Bronchial epithelial cell (primary cell): ENCODE data around the gene PDE11A. TPM values are rescaled to one million over a fixed set of nuclear protein-coding genes. Genes with fewer than 3 reads are reported as not detected.

Experiments used
- DNase-seq: peaks from one replicate; pipeline ENCODE4 v3.0.0-alpha.2; 2010; ENCODE audit warnings: low read depth
- FAIRE-seq: peaks from 2 replicates; lab custom pipeline; 2011; peaks lifted over from hg19 to GRCh38; lab: Jason Lieb, UNC
- H3K27me3 ChIP-seq: 2 replicates; pipeline ENCODE4 v1.5.1; 2011; ENCODE audit warnings: low read length; ENCODE audit not compliant: control insufficient read depth, insufficient read depth
- H3K36me3 ChIP-seq: 2 replicates; pipeline ENCODE4 v1.5.1; 2011; ENCODE audit warnings: low read length; ENCODE audit not compliant: control insufficient read depth, insufficient read depth
- H3K4me3 ChIP-seq: 2 replicates; pipeline ENCODE4 v1.5.1; 2011; ENCODE audit warnings: mild to moderate bottlenecking, low read depth, low read length, control low read depth
- CTCF ChIP-seq: IDR thresholded peaks from 2 replicates; pipeline ENCODE4 v1.5.1; 2011; ENCODE audit warnings: mild to moderate bottlenecking, moderate library complexity, low read length, control low read depth, inconsistent platforms; ENCODE audit not compliant: insufficient read depth, severe bottlenecking
- total RNA-seq: library from RNA; depleted of rRNA; stranded (reverse); fragments of >200 nt; gene quantifications from 2 replicates; pipeline ENCODE4 v1.2.1, GENCODE V29; 2014

Gene PDE11A
- total RNA-seq, 1 donor from 2014 or later, result not detected

- FAIRE-seq (no peak), DNase-seq (no peak)
- Histone ChIP-seq H3K27me3 (peaks cover 3% of the 10 kb centered on the region), H3K36me3 (no peaks in the 10 kb centered on the region), H3K4me3 (no peak overlapping the region)
- TF ChIP-seq CTCF, result no peak
Observed at GRCh38 chr2:177658309-177658708, 414.3 kb downstream of the PDE11A start.

GRCh38 chr2:177651833-177652232, 420.7 kb downstream of the PDE11A start:
- no peak for TF ChIP-seq CTCF
- no peak for FAIRE-seq
- Histone ChIP-seq H3K36me3 (no peaks in the 10 kb centered on the region), H3K27me3 (no peaks in the 10 kb centered on the region), H3K4me3 (no peak overlapping the region)
- DNase-seq, result no peak

GRCh38 chr2:177649568-177650518, 422.7 kb downstream of the PDE11A start:
- no peak for FAIRE-seq

GRCh38 chr2:177646791-177647190, 425.8 kb downstream of the PDE11A start:
- FAIRE-seq (no peak), DNase-seq (no peak)
- TF ChIP-seq CTCF, result no peak
- Histone ChIP-seq H3K4me3 (no peak overlapping the region), H3K36me3 (no peaks in the 10 kb centered on the region), H3K27me3 (no peaks in the 10 kb centered on the region)

More at GRCh38 chr2:177649568-177650518, 422.7 kb downstream of the PDE11A start:
- H3K4me3 ChIP-seq, result no peak overlapping the region
- H3K27me3 ChIP-seq, result no peaks in the 10 kb centered on the region
- no peak for DNase-seq
- no peaks in the 10 kb centered on the region for H3K36me3 ChIP-seq
- no peak for TF ChIP-seq CTCF

- Histone ChIP-seq H3K36me3 (no peaks in the 10 kb centered on the region), H3K27me3 (no peaks in the 10 kb centered on the region), H3K4me3 (no peak overlapping the region)
- DNase-seq (no peak), FAIRE-seq (no peak)
- TF ChIP-seq CTCF, result no peak
Observed at GRCh38 chr2:177646241-177646640, 426.3 kb downstream of the PDE11A start.

- TF ChIP-seq CTCF, result no peak
- H3K4me3 ChIP-seq, result no peak overlapping the region
- no peaks in the 10 kb centered on the region for H3K36me3 ChIP-seq
- H3K27me3 ChIP-seq, result no peaks in the 10 kb centered on the region
- FAIRE-seq (no peak), DNase-seq (no peak)
Observed at GRCh38 chr2:177641331-177641730, 431.2 kb downstream of the PDE11A start.
